Transverse colon (tissue), 4 donors: ENCODE results near the gene APOC4.

ENCODE experiments used
- EP300 ChIP-seq: sonication (generic); formaldehyde crosslinking; IDR thresholded peaks from one replicate; pipeline ENCODE4 v1.6.1; 2017; ENCODE audit warnings: antibody characterized with exemption, low read depth
- POLR2AphosphoS5 ChIP-seq, 3 donors: sonication (generic); formaldehyde crosslinking; IDR thresholded peaks; one replicate each; pipeline ENCODE4 v1.6.1; 2016; ENCODE audit warnings: antibody characterized with exemption in 3 of 3
- TF ChIP-seq, protein P1 (sequence below), 5 experiments: fragments of 200-600 bp in 3 of 5; fragments of 450-650 bp in 2 of 5; sonication (generic) in 3 of 5; IDR thresholded peaks; 1 replicate in 2 of 5; 2 replicates in 3 of 5; pipeline ENCODE4 v1.5.1; 2016 to 2017; ENCODE audit warnings: antibody characterized with exemption in 5 of 5, inconsistent platforms in 3 of 5, mild to moderate bottlenecking in 2 of 5, moderate library complexity in 1 of 5

GRCh38 chr19:44961821-44962220 is 19.8 kb downstream of the APOC4 start:
- TF ChIP-seq EP300: no peak
- TF ChIP-seq, protein P1, sequence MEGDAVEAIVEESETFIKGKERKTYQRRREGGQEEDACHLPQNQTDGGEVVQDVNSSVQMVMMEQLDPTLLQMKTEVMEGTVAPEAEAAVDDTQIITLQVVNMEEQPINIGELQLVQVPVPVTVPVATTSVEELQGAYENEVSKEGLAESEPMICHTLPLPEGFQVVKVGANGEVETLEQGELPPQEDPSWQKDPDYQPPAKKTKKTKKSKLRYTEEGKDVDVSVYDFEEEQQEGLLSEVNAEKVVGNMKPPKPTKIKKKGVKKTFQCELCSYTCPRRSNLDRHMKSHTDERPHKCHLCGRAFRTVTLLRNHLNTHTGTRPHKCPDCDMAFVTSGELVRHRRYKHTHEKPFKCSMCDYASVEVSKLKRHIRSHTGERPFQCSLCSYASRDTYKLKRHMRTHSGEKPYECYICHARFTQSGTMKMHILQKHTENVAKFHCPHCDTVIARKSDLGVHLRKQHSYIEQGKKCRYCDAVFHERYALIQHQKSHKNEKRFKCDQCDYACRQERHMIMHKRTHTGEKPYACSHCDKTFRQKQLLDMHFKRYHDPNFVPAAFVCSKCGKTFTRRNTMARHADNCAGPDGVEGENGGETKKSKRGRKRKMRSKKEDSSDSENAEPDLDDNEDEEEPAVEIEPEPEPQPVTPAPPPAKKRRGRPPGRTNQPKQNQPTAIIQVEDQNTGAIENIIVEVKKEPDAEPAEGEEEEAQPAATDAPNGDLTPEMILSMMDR (IDR thresholded peaks at IDR 0.05): no peak
- TF ChIP-seq POLR2AphosphoS5 (IDR thresholded peaks at IDR 0.05): no peak
